CD4-positive, alpha-beta T cell treated with Interleukin-6 for 4 hours (primary cell): ENCODE measurements around the gene DPM1.

ENCODE experiments used
- DNase-seq: peaks from one replicate; pipeline ENCODE4 v3.0.0-alpha.2; 2020; ENCODE audit warnings: mixed read lengths

Gene DPM1

GRCh38 chr20:50892394-50892793, 65.9 kb downstream of the DPM1 start:
- DNase-seq = no peak

- DNase-seq = no peak
Observed at GRCh38 chr20:50891138-50891537, 67.2 kb downstream of the DPM1 start.

- no peak for DNase-seq
Observed at GRCh38 chr20:50887576-50887975, 70.8 kb downstream of the DPM1 start.

- no peak for DNase-seq
Observed at GRCh38 chr20:50886184-50886790, 72.0 kb downstream of the DPM1 start.

- DNase-seq = no peak
Observed at GRCh38 chr20:50885781-50886180, 72.6 kb downstream of the DPM1 start.

GRCh38 chr20:50885068-50885467, 73.3 kb downstream of the DPM1 start:
- DNase-seq = no peak
